ENCODE data around the gene LILRB4. TPM values are rescaled to one million over a fixed set of nuclear protein-coding genes. Genes with fewer than 3 reads are reported as not detected.
"Not testable (repeated sequence)": the region's sequence is repeated elsewhere in the genome, so short reads cannot be mapped to it uniquely, and the experiment has no call there.

The LILRB4 gene
- total and polyA plus RNA-seq, 12 donors: 0.83 to 26.4 (median 10.6) TPM

GRCh38 chr19:54709212-54709948 is 46.6 kb downstream of the LILRB4 start:
- intact Hi-C loops (cut with DNase I): no loop called here
- H3K4me1 ChIP-seq (replicated peaks in 1 of 2): no peaks in the 10 kb centered on the region
- no peaks in the 10 kb centered on the region for H3K36me3 ChIP-seq (replicated peaks in 1 of 2)
- TF ChIP-seq, protein P1, sequence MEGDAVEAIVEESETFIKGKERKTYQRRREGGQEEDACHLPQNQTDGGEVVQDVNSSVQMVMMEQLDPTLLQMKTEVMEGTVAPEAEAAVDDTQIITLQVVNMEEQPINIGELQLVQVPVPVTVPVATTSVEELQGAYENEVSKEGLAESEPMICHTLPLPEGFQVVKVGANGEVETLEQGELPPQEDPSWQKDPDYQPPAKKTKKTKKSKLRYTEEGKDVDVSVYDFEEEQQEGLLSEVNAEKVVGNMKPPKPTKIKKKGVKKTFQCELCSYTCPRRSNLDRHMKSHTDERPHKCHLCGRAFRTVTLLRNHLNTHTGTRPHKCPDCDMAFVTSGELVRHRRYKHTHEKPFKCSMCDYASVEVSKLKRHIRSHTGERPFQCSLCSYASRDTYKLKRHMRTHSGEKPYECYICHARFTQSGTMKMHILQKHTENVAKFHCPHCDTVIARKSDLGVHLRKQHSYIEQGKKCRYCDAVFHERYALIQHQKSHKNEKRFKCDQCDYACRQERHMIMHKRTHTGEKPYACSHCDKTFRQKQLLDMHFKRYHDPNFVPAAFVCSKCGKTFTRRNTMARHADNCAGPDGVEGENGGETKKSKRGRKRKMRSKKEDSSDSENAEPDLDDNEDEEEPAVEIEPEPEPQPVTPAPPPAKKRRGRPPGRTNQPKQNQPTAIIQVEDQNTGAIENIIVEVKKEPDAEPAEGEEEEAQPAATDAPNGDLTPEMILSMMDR (IDR thresholded peaks at IDR 0.05): no peak
- no peak for TF ChIP-seq POLR2A (IDR thresholded peaks at IDR 0.05)
- 53 to 73% (median 68%) methylated on average over 11 to 18 of the region's 18 CpGs for whole genome bisulfite sequencing, 4 donors
- no peaks in the 10 kb centered on the region for H3K27me3 ChIP-seq
- H3K27ac ChIP-seq: no peak overlapping the region
- no peak overlapping the region for H3K4me3 ChIP-seq
- no peak for DNase-seq
- H3K9me3 ChIP-seq (replicated peaks in 1 of 3): no peaks in the 10 kb centered on the region

GRCh38 chr19:54709956-54710355 is 47.2 kb downstream of the LILRB4 start:
- 57 to 73% (median 60%) methylated on average over 2 to 11 of the region's 13 CpGs for WGBS, 4 donors
- H3K27me3 ChIP-seq; H3K9me3 ChIP-seq (replicated peaks in 1 of 3); DNase-seq; H3K4me3 ChIP-seq; H3K36me3 ChIP-seq (replicated peaks in 1 of 2); intact Hi-C loops (cut with DNase I); H3K4me1 ChIP-seq (replicated peaks in 1 of 2); H3K27ac ChIP-seq: not testable (repeated sequence)

Small RNA genes within 50 kb of the gene (microRNA-seq; reads per million reads assigned to microRNA genes)
- gene MIR8061: 0 reads per million in 3 donors

Small RNA genes within 50 kb of the gene (small RNA-seq; reads per million reads assigned to genes)
- 0 reads per million in 2 donors for gene AC245036.3
- 0 reads per million in 2 donors for gene AC245128.2
- gene MIR8061: 0 reads per million in 2 donors

Other genes with a start within 250 kb of the LILRB4 start
- 1 to 10 TPM in 3 of 9 donors, under 1 TPM in 3, not detected in 3; 0.61 to 4.0 (median 1.2) TPM for gene TTYH1, start 247.5 kb upstream of the LILRB4 start, total RNA-seq
- 1 to 10 TPM in 2 of 3 donors, not detected in 1; 1.6 to 1.7 TPM for gene TTYH1, start 247.5 kb upstream of the LILRB4 start, polyA plus RNA-seq
- gene LENG8, start 213.8 kb upstream of the LILRB4 start, total RNA-seq: 100 to 1,000 TPM in 4 of 9 donors, 10 to 100 TPM in 5; 21.7 to 207 (median 75.1) TPM
- 100 to 1,000 TPM in 2 of 3 donors, 10 to 100 TPM in 1; 17.4 to 725 (median 247) TPM for gene LENG8, start 213.8 kb upstream of the LILRB4 start, polyA plus RNA-seq
- gene LENG9, start 199.2 kb upstream of the LILRB4 start, total RNA-seq: 10 to 100 TPM in 2 of 9 donors, 1 to 10 TPM in 7; 2.2 to 15.3 (median 8.2) TPM
- 1 to 10 TPM; 1.3 to 4.2 (median 3.1) TPM for gene LENG9, start 199.2 kb upstream of the LILRB4 start, polyA plus RNA-seq
- 10 to 100 TPM in 7 of 9 donors, 1 to 10 TPM in 2; 8.0 to 27.9 (median 15.6) TPM for gene CDC42EP5, start 189.7 kb upstream of the LILRB4 start, total RNA-seq
- 10 to 100 TPM in 2 of 3 donors, under 1 TPM in 1; 0.44 to 36.0 (median 16.5) TPM for gene CDC42EP5, start 189.7 kb upstream of the LILRB4 start, polyA plus RNA-seq
- 1 to 10 TPM in 1 of 9 donors, under 1 TPM in 1, not detected in 7; 0.91 to 1.4 TPM for gene LAIR2, start 160.2 kb upstream of the LILRB4 start, total RNA-seq
- not detected for gene LAIR2, start 160.2 kb upstream of the LILRB4 start, polyA plus RNA-seq
- 1 to 10 TPM in 8 of 9 donors, under 1 TPM in 1; 0.55 to 9.2 (median 4.6) TPM for gene LILRA2, start 89.2 kb upstream of the LILRB4 start, total RNA-seq
- 10 to 100 TPM in 1 of 3 donors, 1 to 10 TPM in 2; 1.5 to 13.5 (median 2.6) TPM for gene LILRA2, start 89.2 kb upstream of the LILRB4 start, polyA plus RNA-seq
- 1 to 10 TPM in 5 of 9 donors, under 1 TPM in 4; 0.30 to 5.5 (median 1.1) TPM for gene LILRA1, start 69.4 kb upstream of the LILRB4 start, total RNA-seq
- gene LILRA1, start 69.4 kb upstream of the LILRB4 start, polyA plus RNA-seq: 1 to 10 TPM in 1 of 3 donors, under 1 TPM in 2; 0.51 to 3.0 (median 0.88) TPM
- 10 to 100 TPM in 5 of 9 donors, 1 to 10 TPM in 2, under 1 TPM in 2; 0.36 to 20.2 (median 10.1) TPM for gene LILRB1, start 32.5 kb upstream of the LILRB4 start, total RNA-seq
- gene LILRB1, start 32.5 kb upstream of the LILRB4 start, polyA plus RNA-seq: 10 to 100 TPM in 1 of 3 donors, 1 to 10 TPM in 2; 2.4 to 14.7 (median 3.1) TPM
- not detected for gene KIR3DL3, start 61.5 kb downstream of the LILRB4 start, total RNA-seq
- not detected for gene KIR3DL3, start 61.5 kb downstream of the LILRB4 start, polyA plus RNA-seq
- gene KIR2DL3, start 75.5 kb downstream of the LILRB4 start, total RNA-seq: under 1 TPM in 1 of 9 donors, not detected in 8; 0.28 TPM
- gene KIR2DL3, start 75.5 kb downstream of the LILRB4 start, polyA plus RNA-seq: under 1 TPM in 1 of 3 donors, not detected in 2; 0.24 TPM
- not detected for gene KIR2DL1, start 106.8 kb downstream of the LILRB4 start, total RNA-seq
- gene KIR2DL1, start 106.8 kb downstream of the LILRB4 start, polyA plus RNA-seq: under 1 TPM in 1 of 3 donors, not detected in 2; 0.15 TPM
- under 1 TPM in 2 of 9 donors, not detected in 7; 0.34 to 0.36 TPM for gene KIR2DL4, start 140.6 kb downstream of the LILRB4 start, total RNA-seq
- gene KIR2DL4, start 140.6 kb downstream of the LILRB4 start, polyA plus RNA-seq: under 1 TPM in 2 of 3 donors, not detected in 1; 0.07 to 0.31 TPM
- under 1 TPM in 1 of 9 donors, not detected in 8; 0.11 TPM for gene KIR3DL1, start 153.5 kb downstream of the LILRB4 start, total RNA-seq
- gene KIR3DL1, start 153.5 kb downstream of the LILRB4 start, polyA plus RNA-seq: under 1 TPM in 1 of 3 donors, not detected in 2; 0.09 TPM
- not detected for gene KIR2DS4, start 169.7 kb downstream of the LILRB4 start, total RNA-seq
- gene KIR2DS4, start 169.7 kb downstream of the LILRB4 start, polyA plus RNA-seq: under 1 TPM in 1 of 3 donors, not detected in 2; 0.16 TPM
- not detected for gene KIR3DL2, start 187.5 kb downstream of the LILRB4 start, total RNA-seq
- gene KIR3DL2, start 187.5 kb downstream of the LILRB4 start, polyA plus RNA-seq: under 1 TPM in 2 of 3 donors, not detected in 1; 0.03 to 0.15 TPM
- 1 to 10 TPM in 2 of 9 donors, under 1 TPM in 4, not detected in 3; 0.27 to 3.3 (median 0.61) TPM for gene FCAR, start 211.2 kb downstream of the LILRB4 start, total RNA-seq
- under 1 TPM in 2 of 3 donors, not detected in 1; 0.13 to 0.24 TPM for gene FCAR, start 211.2 kb downstream of the LILRB4 start, polyA plus RNA-seq
- under 1 TPM in 2 of 9 donors, not detected in 7; 0.17 to 0.55 TPM for gene NCR1, start 243.2 kb downstream of the LILRB4 start, total RNA-seq
- gene NCR1, start 243.2 kb downstream of the LILRB4 start, polyA plus RNA-seq: not detected